SW480 (cell line): Measurements from ENCODE around the gene TNS1.
"Not testable (repeated sequence)": the region's sequence is repeated elsewhere in the genome, so short reads cannot be mapped to it uniquely, and the experiment has no call there.

Experiments
- DNase-seq: peaks from one replicate; pipeline ENCODE4 v3.0.0-alpha.2; 2016; ENCODE audit warnings: low spot score

Gene TNS1

GRCh38 chr2:218029366-218030360, 26.9 kb upstream of the TNS1 start:
- no peak for DNase-seq

GRCh38 chr2:218028562-218029348, 26.0 kb upstream of the TNS1 start:
- no peak for DNase-seq

GRCh38 chr2:218028189-218028495, 25.3 kb upstream of the TNS1 start:
- DNase-seq: no peak

GRCh38 chr2:218027426-218028188, 24.8 kb upstream of the TNS1 start:
- DNase-seq: no peak

GRCh38 chr2:218026676-218027425, 24.1 kb upstream of the TNS1 start:
- DNase-seq: no peak

GRCh38 chr2:218026244-218026643, 23.4 kb upstream of the TNS1 start:
- DNase-seq: no peak

- DNase-seq: no peak
Measured at GRCh38 chr2:218024871-218025270, 22.1 kb upstream of the TNS1 start.

GRCh38 chr2:218024336-218024735, 21.5 kb upstream of the TNS1 start:
- DNase-seq: no peak

GRCh38 chr2:218023636-218024035, 20.8 kb upstream of the TNS1 start:
- DNase-seq: no peak

- DNase-seq: no peak
Measured at GRCh38 chr2:218022851-218023530, 20.2 kb upstream of the TNS1 start.

- no peak for DNase-seq
Measured at GRCh38 chr2:218022131-218022850, 19.5 kb upstream of the TNS1 start.

- no peak for DNase-seq
Measured at GRCh38 chr2:218021536-218022071, 18.8 kb upstream of the TNS1 start.

- DNase-seq: no peak
Measured at GRCh38 chr2:218020966-218021535, 18.3 kb upstream of the TNS1 start.

GRCh38 chr2:218020281-218020680, 17.5 kb upstream of the TNS1 start:
- no peak for DNase-seq

GRCh38 chr2:218019411-218020060, 16.7 kb upstream of the TNS1 start:
- DNase-seq: no peak

- not testable (repeated sequence) for DNase-seq
Measured at GRCh38 chr2:218018842-218019125, 16.0 kb upstream of the TNS1 start.

GRCh38 chr2:218017211-218018053, 14.6 kb upstream of the TNS1 start:
- DNase-seq: no peak

GRCh38 chr2:218016810-218017209, 14.0 kb upstream of the TNS1 start:
- DNase-seq: no peak
